ENCODE measurements around the gene NTNG1. TPM values are rescaled to one million over a fixed set of nuclear protein-coding genes. Genes with fewer than 3 reads are reported as not detected.

NTNG1 gene
- total and polyA plus RNA-seq, 2 of the 8 experiments (the other 6 are each of a cell fraction or from before 2014, with no cell fraction given), result 1.2 to 4.1 TPM

DNA sequence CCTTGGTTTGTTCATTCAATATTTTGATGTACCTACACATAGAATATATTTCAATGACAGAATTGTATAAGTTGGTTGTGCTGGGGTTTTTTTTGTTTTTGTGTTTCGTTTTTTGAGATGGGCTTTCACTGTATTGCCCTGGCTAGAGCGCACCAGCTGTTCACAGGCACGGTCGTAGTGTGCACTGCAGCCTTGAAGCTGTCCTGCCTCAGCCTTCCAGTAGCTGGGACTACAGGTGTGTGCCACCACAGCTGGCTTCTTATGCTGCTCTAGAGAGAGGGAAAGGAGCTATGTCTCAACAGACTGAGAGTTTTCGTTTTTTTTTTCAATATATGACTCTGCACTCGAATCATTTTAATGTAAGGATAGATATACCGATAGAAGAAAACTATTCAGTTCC, 102.6 kb downstream of the NTNG1 start:
- Histone ChIP-seq H3K4me1 (replicated peaks in 1 of 4; ENCODE audit: control insufficient read depth in 3 of 4, insufficient read depth in 4 of 4, low read length in 3 of 4) (peaks cover 0 to 5% (median 1%) of the 10 kb centered on the region in 4 experiments; a peak in 2 of 7 replicates), H3K79me2 (ENCODE audit: control insufficient read depth in 1 of 2, insufficient read depth in 2 of 2, low read length in 2 of 2) (no peaks in the 10 kb centered on the region)
- CTCF ChIA-PET (ENCODE audit: partially characterized antibody), result interaction anchor here (0.9 to 2.9 kb wide), 5 partner anchors 11 to 102 kb away, joined by 3 to 10 read pairs (median 5); no protein-coding TSS in a partner anchor

More for the DNA sequence above, 102.6 kb downstream of the NTNG1 start:
- Histone ChIP-seq H4K8ac (ENCODE audit: extremely low read depth, insufficient read depth, low read length) (no peak overlapping the region), H3K56ac (replicated peaks; ENCODE audit: insufficient read length, low read depth, low read length) (no peak overlapping the region), H2BK12ac (ENCODE audit: low read depth, low read length) (no peak overlapping the region), H3K4me2 (ENCODE audit: insufficient read depth in 1 of 2, low read depth in 2 of 2, low read length in 2 of 2) (no peak overlapping the region), H3K79me1 (ENCODE audit: low read depth, low read length) (no peaks in the 10 kb centered on the region), H3K27ac (ENCODE audit: low read depth, low read length) (no peak overlapping the region), H4K5ac (ENCODE audit: insufficient read length, low read depth, low read length) (no peak overlapping the region), H2AFZ (ENCODE audit: low read length) (no peak overlapping the region), H3K36me3 (ENCODE audit: control insufficient read depth in 2 of 4, insufficient read depth in 4 of 4, low read length in 3 of 4) (no peaks in the 10 kb centered on the region), H2BK120ac (replicated peaks; ENCODE audit: low read depth, low read length) (no peak overlapping the region), H2BK5ac (ENCODE audit: low read depth, low read length) (no peak overlapping the region), H3K27me3 (replicated peaks in 1 of 4; ENCODE audit: control insufficient read depth in 3 of 4, extremely low read depth in 1 of 4, insufficient read depth in 3 of 4, low read length in 3 of 4) (no peaks in the 10 kb centered on the region), H3K18ac (ENCODE audit: extremely low read depth, low read length) (no peak overlapping the region), H2AK5ac (ENCODE audit: low read depth, low read length) (no peak overlapping the region), H3K4ac (replicated peaks; ENCODE audit: insufficient read length, low read depth, low read length) (no peak overlapping the region), H2BK15ac (ENCODE audit: low read length) (no peak overlapping the region), H3K9ac (replicated peaks in 1 of 4; ENCODE audit: extremely low read depth in 1 of 4, low read depth in 3 of 4, low read length in 3 of 4) (no peak overlapping the region), H3K9me3 (ENCODE audit: insufficient read depth in 2 of 2, low read depth in 1 of 2, low read length in 1 of 2) (no peaks in the 10 kb centered on the region), H3K4me3 (ENCODE audit: extremely low read depth in 1 of 4, insufficient read depth in 2 of 4, low read depth in 3 of 4, low read length in 4 of 4) (no peak overlapping the region), H4K91ac (replicated peaks; ENCODE audit: insufficient read length, low read length) (no peak overlapping the region), H4K20me1 (replicated peaks in 1 of 2; ENCODE audit: control insufficient read depth in 1 of 2, insufficient read depth in 2 of 2, low read length in 2 of 2) (no peaks in the 10 kb centered on the region), H3K23ac (ENCODE audit: insufficient read length) (no peak overlapping the region), H3K14ac (ENCODE audit: insufficient read length) (no peak overlapping the region), H3K23me2 (ENCODE audit: low read depth, low read length) (no peaks in the 10 kb centered on the region), H2BK20ac (ENCODE audit: low read length) (no peak overlapping the region)
- no peak for FAIRE-seq
- 90% methylated on average over 7 of the region's 7 CpGs; no CpG with 5 or more reads in 1 of the 2 experiments for WGBS, 2 experiments (ENCODE audit: extremely low coverage in 1 of 2, insufficient coverage in 1 of 2, insufficient read length in 1 of 2, insufficient replicate concordance in 2 of 2, low coverage in 1 of 2, low lambda C conversion rate in 2 of 2, missing lambda C conversion rate in 1 of 2)
- POLR2A ChIA-PET (ENCODE audit: partially characterized antibody), result no interaction called here
- DNase-seq (ENCODE audit: low read depth in 1 of 2, low spot score in 2 of 2), result no peak
- TF ChIP-seq SP2 (IDR thresholded peaks at IDR 0.05; ENCODE audit: low read length), result no peak
- no peak for TF ChIP-seq BACH1 (IDR thresholded peaks at IDR 0.05; ENCODE audit: low read length)
- TF ChIP-seq, protein P1, sequence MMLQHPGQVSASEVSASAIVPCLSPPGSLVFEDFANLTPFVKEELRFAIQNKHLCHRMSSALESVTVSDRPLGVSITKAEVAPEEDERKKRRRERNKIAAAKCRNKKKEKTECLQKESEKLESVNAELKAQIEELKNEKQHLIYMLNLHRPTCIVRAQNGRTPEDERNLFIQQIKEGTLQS (IDR thresholded peaks at IDR 0.05; ENCODE audit: insufficient read depth, low read depth, low read length), result no peak
- TF ChIP-seq TAF7 (optimal IDR thresholded peaks at IDR 0.05; ENCODE audit: borderline replicate concordance, low read depth, low read length), result no peak
- no peak for TF ChIP-seq POU5F1 (IDR thresholded peaks at IDR 0.05; ENCODE audit: low read depth, low read length)
- TF ChIP-seq POLR2A (IDR thresholded peaks at IDR 0.05; ENCODE audit: control extremely low read depth in 1 of 2, low read depth in 2 of 2, low read length in 2 of 2), result no peak
- no peak for TF ChIP-seq KDM5A (IDR thresholded peaks at IDR 0.05; ENCODE audit: low read length)
- TF ChIP-seq SAP30 (IDR thresholded peaks at IDR 0.05; ENCODE audit: insufficient read depth, insufficient replicate concordance, low read length), result no peak
- TF ChIP-seq, protein P2, sequence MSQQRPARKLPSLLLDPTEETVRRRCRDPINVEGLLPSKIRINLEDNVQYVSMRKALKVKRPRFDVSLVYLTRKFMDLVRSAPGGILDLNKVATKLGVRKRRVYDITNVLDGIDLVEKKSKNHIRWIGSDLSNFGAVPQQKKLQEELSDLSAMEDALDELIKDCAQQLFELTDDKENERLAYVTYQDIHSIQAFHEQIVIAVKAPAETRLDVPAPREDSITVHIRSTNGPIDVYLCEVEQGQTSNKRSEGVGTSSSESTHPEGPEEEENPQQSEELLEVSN (IDR thresholded peaks at IDR 0.05), result no peak
